HCT116 (cell line): ENCODE measurements around the gene CKB. TPM values are rescaled to one million over a fixed set of nuclear protein-coding genes. Genes with fewer than 3 reads are reported as not detected.

Experiments
- ATAC-seq: fragments of 200-7000 bp; cut with Tn5 transposase; 2 replicates; pipeline ENCODE4 v1.9.1; 2020; ENCODE audit warnings: mild to moderate bottlenecking, moderate library complexity
- BruUV-seq: library from RNA; stranded (reverse); fragments of 400-500 nt; replicated peaks from 2 replicates; lab custom pipeline; 2021; lab: Mats Ljungman, UMichigan
- CTCF ChIA-PET: fragments of 300-600 bp; sonication (Branson Sonifier 250); formaldehyde crosslinking; loops from one replicate; lab custom pipeline; 2021; ENCODE audit warnings: antibody characterized with exemption; lab: Charles Lee
- POLR2A ChIA-PET: fragments of 300-600, 350-600 bp; sonication (Branson Sonifier 250); formaldehyde crosslinking; loops from one replicate; lab custom pipeline; 2021; ENCODE audit warnings: antibody characterized with exemption; lab: Charles Lee
- RAD21 ChIA-PET, 2 experiments: fragments of 300-600 bp; sonication (Branson Sonifier 250); formaldehyde crosslinking; loops; one replicate each; lab custom pipeline; 2023; ENCODE audit warnings: low total read pairs in 2 of 2; ENCODE audit not compliant: uncharacterized antibody in 2 of 2, unreplicated experiment in 2 of 2, low non-redundant PET in 1 of 2; lab: Charles Lee
- DNase-seq: peaks from one replicate; pipeline ENCODE4 v3.0.0-alpha.2; 2010; ENCODE audit warnings: low read depth, low spot score
- H2AFZ ChIP-seq: fragments of 200-600 bp; shearing (Covaris generic), sonication (generic); 2 replicates; pipeline ENCODE4 v1.6.1; 2017; ENCODE audit warnings: low read depth, mixed run types, mixed read lengths, antibody characterized with exemption, low read length; ENCODE audit not compliant: poor library complexity, severe bottlenecking
- H3K27ac ChIP-seq: 2 replicates; pipeline ENCODE4 v1.5.1; 2012; ENCODE audit warnings: low read depth, low read length
- H3K27me3 ChIP-seq: fragments of 200-600 bp; sonication (generic); 2 replicates; pipeline ENCODE4 v1.6.1; 2016; ENCODE audit warnings: mixed run types, low read length, mixed read lengths; ENCODE audit not compliant: insufficient read depth
- H3K36me3 ChIP-seq, 2 experiments: fragments of 200-500 bp in 1 of 2; fragments of 200-600 bp in 1 of 2; sonication (Bioruptor generic) in 1 of 2; sonication (generic) in 1 of 2; 2 replicates each; pipeline versions ENCODE4 v1.5.1 to v1.6.1; 2014 to 2016; ENCODE audit warnings: low read length in 2 of 2, inconsistent platforms in 1 of 2, mixed read lengths in 1 of 2, mixed run types in 1 of 2; ENCODE audit not compliant: insufficient read depth in 2 of 2, control insufficient read depth in 1 of 2
- H3K4me1 ChIP-seq, 2 experiments: fragments of 200-600 bp in 1 of 2; sonication (generic) in 1 of 2; 2 replicates each; pipeline versions ENCODE4 v1.5.1 to v1.6.1; 2012 to 2017; ENCODE audit warnings: low read length in 2 of 2, inconsistent platforms in 1 of 2, mild to moderate bottlenecking in 1 of 2, mixed read lengths in 1 of 2, mixed run types in 1 of 2, moderate library complexity in 1 of 2; ENCODE audit not compliant: insufficient read depth in 2 of 2, control insufficient read depth in 1 of 2
- H3K4me2 ChIP-seq: fragments of 200-600 bp; sonication (generic); 2 replicates; pipeline ENCODE4 v1.6.1; 2017; ENCODE audit warnings: mixed run types, low read length, mixed read lengths
- H3K4me3 ChIP-seq, 2 experiments: fragments of 200-600 bp in 1 of 2; sonication (generic) in 1 of 2; replicated peaks in 1 of 2; 2 replicates each; pipeline ENCODE4 v1.5.1; 2011 to 2016; ENCODE audit warnings: low read length in 2 of 2, control low read depth in 1 of 2, low read depth in 1 of 2, mild to moderate bottlenecking in 1 of 2, mixed read lengths in 1 of 2, mixed run types in 1 of 2
- H3K79me2 ChIP-seq: fragments of 200-600 bp; sonication (generic); 2 replicates; pipeline ENCODE4 v1.6.1; 2017; ENCODE audit warnings: mild to moderate bottlenecking, mixed run types, low read length, moderate library complexity, mixed read lengths; ENCODE audit not compliant: insufficient read depth
- H3K9ac ChIP-seq: fragments of 200-600 bp; sonication (generic); 2 replicates; pipeline ENCODE4 v1.6.1; 2016; ENCODE audit warnings: low read length, mixed read lengths
- H3K9me2 ChIP-seq: fragments of 200-600 bp; sonication (generic), shearing (Covaris generic); 2 replicates; pipeline ENCODE4 v1.6.1; 2017; ENCODE audit warnings: mixed run types, mild to moderate bottlenecking, moderate library complexity; ENCODE audit not compliant: insufficient read depth
- H3K9me3 ChIP-seq, 2 experiments: fragments of 200-500 bp in 1 of 2; fragments of 200-600 bp in 1 of 2; sonication (Bioruptor generic) in 1 of 2; sonication (generic) in 1 of 2; 2 replicates each; pipeline ENCODE4 v1.6.1; 2014 to 2017; ENCODE audit warnings: low read length in 2 of 2, mixed read lengths in 2 of 2, inconsistent platforms in 1 of 2, low read depth in 1 of 2, mild to moderate bottlenecking in 1 of 2, mixed run types in 1 of 2, moderate library complexity in 1 of 2; ENCODE audit not compliant: control insufficient read depth in 1 of 2, insufficient read depth in 1 of 2
- H4K20me1 ChIP-seq: fragments of 200-600 bp; sonication (generic), shearing (Covaris generic); 2 replicates; pipeline ENCODE4 v1.6.1; 2017; ENCODE audit warnings: mixed run types, mild to moderate bottlenecking, moderate library complexity; ENCODE audit not compliant: insufficient read depth
- CBX3 ChIP-seq: IDR thresholded peaks from 2 replicates; pipeline ENCODE4 v1.6.1; 2012; ENCODE audit warnings: low read depth
- CTCF ChIP-seq, 3 experiments: fragments of 200-600 bp in 1 of 3; sonication (generic) in 1 of 3; IDR thresholded peaks in 2 of 3; conservative IDR thresholded peaks in 1 of 3; 2 replicates each; pipeline ENCODE4 v1.5.1; 2012 to 2017; ENCODE audit warnings: low read depth in 2 of 3, low read length in 2 of 3, antibody characterized with exemption in 1 of 3, borderline replicate concordance in 1 of 3, control low read depth in 1 of 3, mild to moderate bottlenecking in 1 of 3, mixed read lengths in 1 of 3, mixed run types in 1 of 3, moderate library complexity in 1 of 3; ENCODE audit not compliant: insufficient read depth in 1 of 3
- ELF1 ChIP-seq: IDR thresholded peaks from 2 replicates; pipeline ENCODE4 v1.6.1; 2012; ENCODE audit warnings: low read depth, borderline replicate concordance
- EZH2 ChIP-seq: fragments of 200-600 bp; sonication (generic); IDR thresholded peaks from 2 replicates; pipeline ENCODE4 v1.6.1; 2017; ENCODE audit warnings: antibody characterized with exemption, mixed run types
- FOSL1 ChIP-seq: IDR thresholded peaks from 2 replicates; pipeline ENCODE4 v1.6.1; 2012; ENCODE audit warnings: low read depth
- JUND ChIP-seq: IDR thresholded peaks from 2 replicates; pipeline ENCODE4 v1.6.1; 2012
- POLR2A ChIP-seq: IDR thresholded peaks from 2 replicates; pipeline ENCODE4 v1.7.0; 2011; ENCODE audit warnings: borderline replicate concordance; ENCODE audit not compliant: insufficient read depth, insufficient read length; ENCODE audit errors: extremely low read depth
- POLR2AphosphoS5 ChIP-seq: IDR thresholded peaks from 2 replicates; pipeline ENCODE4 v1.6.1; 2011; ENCODE audit warnings: mild to moderate bottlenecking, low read depth, low read length, moderate library complexity
- RAD21 ChIP-seq: IDR thresholded peaks from 2 replicates; pipeline ENCODE4 v1.6.1; 2012; ENCODE audit warnings: low read depth, mild to moderate bottlenecking
- SIN3A ChIP-seq: IDR thresholded peaks from 2 replicates; pipeline ENCODE4 v1.6.1; 2012; ENCODE audit warnings: low read depth
- SRF ChIP-seq: IDR thresholded peaks from 2 replicates; pipeline ENCODE4 v1.6.1; 2012; ENCODE audit warnings: low read depth
- TCF7L2 ChIP-seq: IDR thresholded peaks from 2 replicates; pipeline ENCODE4 v1.7.0; 2011; ENCODE audit warnings: borderline replicate concordance, inconsistent platforms; ENCODE audit not compliant: insufficient read depth, insufficient read length; ENCODE audit errors: extremely low read depth
- YY1 ChIP-seq: IDR thresholded peaks from 2 replicates; pipeline ENCODE4 v1.6.1; 2011; ENCODE audit warnings: low read length, low read depth, moderate library complexity, mild to moderate bottlenecking; ENCODE audit not compliant: insufficient replicate concordance; ENCODE audit errors: extremely low read depth
- intact Hi-C: fragments of 100-400 bp; cut with micrococcal nuclease; formaldehyde crosslinking; loops from 2 replicates; pipeline ENCODE4 v1.10.0; 2022
- total RNA-seq: library from RNA; stranded (reverse); gene quantifications from one replicate; pipeline ENCODE4 v1.2.1, GENCODE V29; 2021; ENCODE audit not compliant: unreplicated experiment

CKB gene
- total RNA-seq, 1 experiment from 2014 or later, result 605 TPM

- Histone ChIP-seq H3K79me2 (peaks cover 15% of the 10 kb centered on the region), H3K9me3 (no peaks in the 10 kb centered on the region), H3K9me2 (no peaks in the 10 kb centered on the region), H3K4me3 (no peak overlapping the region), H3K4me2 (no peak overlapping the region), H2AFZ (no peak overlapping the region), H3K4me1 (no peaks in the 10 kb centered on the region), H3K27ac (no peak overlapping the region), H3K9ac (no peak overlapping the region), H4K20me1 (no peaks in the 10 kb centered on the region; the same call in 1 of the 2 replicates)
- intact Hi-C loops, result no loop called here
- no TSS peak for BruUV-seq
- ChIA-PET CTCF (no interaction called here), POLR2A (no interaction called here), RAD21 (no interaction called here)
- TF ChIP-seq TCF7L2 (no peak), SIN3A (no peak), EZH2 (no peak), ELF1 (no peak), POLR2AphosphoS5 (no peak), JUND (no peak), SRF (no peak), CTCF (IDR thresholded peaks at IDR 0.05 in 2 of 3, conservative IDR thresholded peaks at IDR 0.05 in 1 of 3; ENCODE audit: borderline replicate concordance in 1 of 3, insufficient read depth in 1 of 3, low read depth in 2 of 3, low read length in 2 of 3) (no peak), RAD21 (no peak), YY1 (no peak), CBX3 (no peak), POLR2A (no peak), FOSL1 (no peak)
- TF ChIP-seq, all 23 proteins: peak for 0
- H3K36me3 ChIP-seq, result peaks cover 23 to 33% of the 10 kb centered on the region in 2 experiments
- ATAC-seq (no peak), DNase-seq (no peak)
- H3K27me3 ChIP-seq, result no peaks in the 10 kb centered on the region
These were observed 19.3 kb downstream of the CKB start for GRCh38 chr14:103503296-103503695.
